Choroid plexus epithelial cell (primary cell): ENCODE measurements around the gene SERPINA12.

Experiments
- DNase-seq: peaks from one replicate; pipeline ENCODE4 v3.0.0-alpha.2; 2010; ENCODE audit warnings: low read depth
- H3K4me3 ChIP-seq: 2 replicates; pipeline ENCODE4 v1.5.1; 2011; ENCODE audit warnings: low read depth, mild to moderate bottlenecking, control low read depth, low read length, moderate library complexity
- TF ChIP-seq, protein P1 (sequence below): conservative IDR thresholded peaks from 2 replicates; pipeline ENCODE4 v1.5.1; 2011; ENCODE audit warnings: low read depth, mild to moderate bottlenecking, control low read depth, inconsistent platforms, low read length, moderate library complexity

Gene SERPINA12, protein sequence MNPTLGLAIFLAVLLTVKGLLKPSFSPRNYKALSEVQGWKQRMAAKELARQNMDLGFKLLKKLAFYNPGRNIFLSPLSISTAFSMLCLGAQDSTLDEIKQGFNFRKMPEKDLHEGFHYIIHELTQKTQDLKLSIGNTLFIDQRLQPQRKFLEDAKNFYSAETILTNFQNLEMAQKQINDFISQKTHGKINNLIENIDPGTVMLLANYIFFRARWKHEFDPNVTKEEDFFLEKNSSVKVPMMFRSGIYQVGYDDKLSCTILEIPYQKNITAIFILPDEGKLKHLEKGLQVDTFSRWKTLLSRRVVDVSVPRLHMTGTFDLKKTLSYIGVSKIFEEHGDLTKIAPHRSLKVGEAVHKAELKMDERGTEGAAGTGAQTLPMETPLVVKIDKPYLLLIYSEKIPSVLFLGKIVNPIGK

DNA sequence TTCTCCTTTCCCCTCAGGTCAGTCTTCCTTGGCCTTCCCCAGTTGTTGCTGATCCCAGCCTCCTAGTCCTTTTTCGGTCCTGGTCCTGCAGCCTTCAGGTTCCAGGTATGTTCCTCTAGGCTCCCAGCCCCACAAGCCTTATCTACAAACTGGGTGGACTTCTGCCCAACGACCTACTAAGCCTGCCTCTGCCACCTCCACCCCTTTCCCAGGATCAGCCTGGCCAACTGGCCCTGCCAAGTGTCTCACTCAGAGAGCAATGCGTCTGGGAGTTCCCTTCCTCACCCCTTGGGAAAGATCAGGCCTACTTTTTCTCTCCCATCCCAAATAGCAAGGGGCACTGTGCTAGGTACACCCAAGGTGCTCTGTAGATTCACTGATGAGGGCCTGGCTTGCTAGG is at the start of gene SERPINA12:
TSS of gene SERPINA12 (minus strand) at position 114 of the 400 bp plus-strand sequence. CDS start 11,072 bp downstream, outside the sequence.
- H3K4me3 ChIP-seq = no peak within 1 kb of the TSS
- TF ChIP-seq, protein P1, sequence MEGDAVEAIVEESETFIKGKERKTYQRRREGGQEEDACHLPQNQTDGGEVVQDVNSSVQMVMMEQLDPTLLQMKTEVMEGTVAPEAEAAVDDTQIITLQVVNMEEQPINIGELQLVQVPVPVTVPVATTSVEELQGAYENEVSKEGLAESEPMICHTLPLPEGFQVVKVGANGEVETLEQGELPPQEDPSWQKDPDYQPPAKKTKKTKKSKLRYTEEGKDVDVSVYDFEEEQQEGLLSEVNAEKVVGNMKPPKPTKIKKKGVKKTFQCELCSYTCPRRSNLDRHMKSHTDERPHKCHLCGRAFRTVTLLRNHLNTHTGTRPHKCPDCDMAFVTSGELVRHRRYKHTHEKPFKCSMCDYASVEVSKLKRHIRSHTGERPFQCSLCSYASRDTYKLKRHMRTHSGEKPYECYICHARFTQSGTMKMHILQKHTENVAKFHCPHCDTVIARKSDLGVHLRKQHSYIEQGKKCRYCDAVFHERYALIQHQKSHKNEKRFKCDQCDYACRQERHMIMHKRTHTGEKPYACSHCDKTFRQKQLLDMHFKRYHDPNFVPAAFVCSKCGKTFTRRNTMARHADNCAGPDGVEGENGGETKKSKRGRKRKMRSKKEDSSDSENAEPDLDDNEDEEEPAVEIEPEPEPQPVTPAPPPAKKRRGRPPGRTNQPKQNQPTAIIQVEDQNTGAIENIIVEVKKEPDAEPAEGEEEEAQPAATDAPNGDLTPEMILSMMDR = no peak
- no peak for DNase-seq

DNA sequence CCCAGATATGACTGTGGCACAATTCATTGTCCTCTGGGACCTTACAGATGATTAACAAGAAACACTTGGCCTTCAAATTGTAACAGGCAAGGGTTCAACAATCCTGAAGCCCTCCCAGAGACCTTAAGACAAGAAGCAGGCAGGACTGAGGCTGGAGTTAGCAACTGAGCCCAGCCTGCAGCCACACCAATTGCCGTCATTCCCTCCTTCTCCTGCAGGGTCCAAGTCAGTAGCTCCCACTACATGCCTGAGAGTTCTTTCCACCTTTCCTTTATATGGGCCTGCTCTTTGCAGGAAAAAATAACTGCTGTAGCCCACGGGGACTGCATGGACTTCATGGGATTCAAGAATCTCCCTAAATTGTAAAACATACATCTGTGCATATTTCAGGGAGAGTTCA is 49.6 kb upstream of the SERPINA12 start:
- DNase-seq = no peak
- H3K4me3 ChIP-seq = no peak overlapping the region
- TF ChIP-seq, protein P1 = peak; percentile 24

DNA sequence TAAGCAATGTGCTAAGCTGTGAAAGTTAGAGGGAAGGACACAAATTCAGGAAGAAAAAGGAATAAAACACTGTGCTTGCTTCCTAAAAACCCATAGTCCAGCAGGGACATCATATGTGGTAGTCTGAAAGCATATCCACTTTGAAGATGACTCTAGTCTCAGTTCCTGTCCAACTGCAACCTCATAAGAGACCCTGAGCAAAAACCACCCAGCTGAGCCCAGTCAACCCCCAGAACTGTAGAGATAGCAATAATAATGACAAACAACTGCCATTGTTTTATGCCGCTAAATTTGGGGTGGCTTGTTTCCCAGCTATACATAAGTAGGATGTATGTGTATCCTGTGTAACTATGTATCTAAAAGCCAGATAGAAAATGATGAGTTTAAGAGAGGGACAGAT is 48.1 kb upstream of the SERPINA12 start:
- DNase-seq = no peak
- H3K4me3 ChIP-seq = no peak overlapping the region

DNA sequence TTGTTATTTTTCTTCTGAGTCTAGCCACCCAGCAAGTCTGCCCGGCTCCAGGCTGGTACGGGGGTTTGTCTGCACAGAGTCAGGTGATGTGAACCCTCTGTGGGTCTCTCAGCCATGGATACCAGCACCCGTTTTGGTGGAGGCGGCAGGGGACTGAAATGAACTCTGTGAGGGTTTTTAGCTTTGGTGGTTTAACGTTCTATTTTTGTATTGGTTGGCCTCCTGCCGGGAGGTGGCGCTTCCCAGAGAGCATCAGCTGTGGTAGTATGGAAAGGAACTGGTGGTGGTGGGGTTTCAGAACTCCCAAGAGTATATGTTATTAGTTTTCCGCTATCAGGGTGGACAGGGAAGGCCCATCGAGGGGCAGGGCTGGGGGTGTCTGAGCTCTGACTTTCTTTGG is 46.7 kb upstream of the SERPINA12 start:
- H3K4me3 ChIP-seq = no peak overlapping the region
- TF ChIP-seq, protein P1 = no peak
- no peak for DNase-seq

More for the DNA sequence above, 48.1 kb upstream of the SERPINA12 start:
- TF ChIP-seq, protein P1 = no peak

DNA sequence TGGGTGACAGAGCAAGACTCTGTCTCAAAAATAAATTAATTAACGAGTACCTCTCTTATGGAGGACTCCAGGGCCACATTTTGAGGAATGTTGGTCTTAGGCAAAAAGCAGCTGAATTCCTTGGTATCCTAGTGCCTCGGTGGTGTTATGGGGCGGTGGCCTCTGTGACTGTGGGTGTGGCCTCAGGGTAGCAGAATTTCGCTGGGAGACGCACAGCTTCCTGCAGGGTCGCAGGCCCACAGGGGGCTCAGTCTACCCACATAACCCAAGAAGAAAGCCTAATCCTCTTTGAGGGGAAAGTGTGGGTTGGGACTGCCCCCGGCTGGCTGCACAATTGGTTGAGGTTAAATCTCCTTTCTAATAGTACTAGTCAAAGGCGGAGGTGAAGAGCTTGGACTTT is 40.8 kb upstream of the SERPINA12 start:
- H3K4me3 ChIP-seq = no peak overlapping the region
- no peak for DNase-seq
- TF ChIP-seq, protein P1 = no peak

DNA sequence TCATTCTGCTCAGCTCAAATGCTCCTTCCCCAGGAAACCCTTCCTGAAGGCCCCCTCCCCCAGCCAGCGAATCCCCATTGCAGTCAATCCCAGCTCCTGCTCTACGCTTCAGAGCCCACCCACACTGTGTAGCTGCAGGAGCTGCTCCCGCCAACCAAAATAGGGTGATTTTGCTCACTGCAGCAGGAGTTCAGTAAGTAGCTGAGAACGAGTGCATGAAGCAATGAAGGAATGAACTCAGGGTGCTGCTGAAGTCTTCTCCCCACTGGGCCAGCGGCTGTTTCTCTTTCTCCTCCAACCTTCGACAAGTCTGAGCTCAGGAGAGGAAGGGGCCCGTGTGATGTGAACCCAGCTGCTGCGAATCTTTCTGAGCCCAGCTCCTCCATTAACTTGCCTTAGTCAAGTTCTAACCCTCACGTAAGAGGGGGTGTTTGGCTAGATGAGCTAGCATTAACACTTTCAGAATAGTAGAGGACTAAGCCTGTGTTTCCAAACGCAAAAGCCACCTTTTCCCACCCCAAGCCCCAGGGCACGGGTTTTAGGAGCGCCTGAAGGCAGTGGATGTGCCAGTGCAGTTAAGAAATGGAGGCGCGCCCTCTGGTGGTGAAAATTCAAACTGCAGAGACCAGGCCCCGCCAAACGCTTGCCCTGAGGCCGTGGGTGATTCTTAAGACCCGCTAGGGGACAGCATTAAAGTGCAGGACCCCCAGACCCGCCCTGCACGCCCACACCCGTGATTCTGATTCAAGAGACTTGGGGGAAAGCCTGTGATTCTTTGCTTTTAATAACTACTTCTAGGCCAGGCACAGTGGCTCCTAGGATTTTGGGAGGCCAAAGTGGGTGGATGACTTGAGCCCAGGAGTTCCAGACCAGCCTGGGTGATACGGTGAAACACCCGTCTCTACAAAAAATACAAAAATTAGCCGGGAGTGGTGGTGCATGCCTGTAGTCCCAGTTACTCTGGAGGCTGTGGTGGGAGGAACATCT is 40.0 kb upstream of the SERPINA12 start:
- TF ChIP-seq, protein P1 = peak; percentile 89
- no peak overlapping the region for H3K4me3 ChIP-seq
- DNase-seq = peak; percentile 69
